HG03139 (cell line): ENCODE results near the gene SORBS2.
"Not testable (repeated sequence)": the region's sequence is repeated elsewhere in the genome, so short reads cannot be mapped to it uniquely, and the experiment has no call there.

Experiments
- ATAC-seq: cut with Tn5 transposase; IDR thresholded peaks from one replicate; pipeline ENCODE4 v1.9.1; 2021; ENCODE audit not compliant: unreplicated experiment

Gene SORBS2

GRCh38 chr4:185716577-185717376 lies 95.2 kb downstream of the SORBS2 start:
- no peak for ATAC-seq

- ATAC-seq, result no peak
Measured at GRCh38 chr4:185716141-185716551, 95.8 kb downstream of the SORBS2 start.

- ATAC-seq, result not testable (repeated sequence)
Measured at GRCh38 chr4:185714524-185714923, 97.5 kb downstream of the SORBS2 start.

- ATAC-seq, result no peak
Measured at GRCh38 chr4:185713731-185714130, 98.3 kb downstream of the SORBS2 start.

- no peak for ATAC-seq
Measured at GRCh38 chr4:185713272-185713671, 98.7 kb downstream of the SORBS2 start.

GRCh38 chr4:185712350-185713024 lies 99.5 kb downstream of the SORBS2 start:
- no peak for ATAC-seq

GRCh38 chr4:185711726-185712125 lies 100.3 kb downstream of the SORBS2 start:
- ATAC-seq, result no peak

GRCh38 chr4:185710487-185710995 lies 101.5 kb downstream of the SORBS2 start:
- no peak for ATAC-seq

GRCh38 chr4:185709802-185710486 lies 102.0 kb downstream of the SORBS2 start:
- no peak for ATAC-seq

GRCh38 chr4:185708348-185708747 lies 103.6 kb downstream of the SORBS2 start:
- no peak for ATAC-seq

- not testable (repeated sequence) for ATAC-seq
Measured at GRCh38 chr4:185707622-185708021, 104.4 kb downstream of the SORBS2 start.

- no peak for ATAC-seq
Measured at GRCh38 chr4:185702147-185702663, 109.8 kb downstream of the SORBS2 start.

GRCh38 chr4:185700630-185701029 lies 111.4 kb downstream of the SORBS2 start:
- no peak for ATAC-seq

GRCh38 chr4:185700048-185700447 lies 111.9 kb downstream of the SORBS2 start:
- ATAC-seq, result no peak

- ATAC-seq, result no peak
Measured at GRCh38 chr4:185697488-185697887, 114.5 kb downstream of the SORBS2 start.

GRCh38 chr4:185695743-185696142 lies 116.3 kb downstream of the SORBS2 start:
- no peak for ATAC-seq

GRCh38 chr4:185693548-185694215 lies 118.3 kb downstream of the SORBS2 start:
- no peak for ATAC-seq

GRCh38 chr4:185689407-185689806 lies 122.6 kb downstream of the SORBS2 start:
- no peak for ATAC-seq

- no peak for ATAC-seq
Measured at GRCh38 chr4:185685804-185686203, 126.2 kb downstream of the SORBS2 start.

GRCh38 chr4:185683896-185684295 lies 128.1 kb downstream of the SORBS2 start:
- no peak for ATAC-seq

GRCh38 chr4:185683222-185683621 lies 128.8 kb downstream of the SORBS2 start:
- no peak for ATAC-seq
